ENCODE data around the gene FALEC. TPM values are rescaled to one million over a fixed set of nuclear protein-coding genes. Genes with fewer than 3 reads are reported as not detected.
"Not testable (repeated sequence)": the region's sequence is repeated elsewhere in the genome, so short reads cannot be mapped to it uniquely, and the experiment has no call there.

The FALEC gene
- total RNA-seq, 1 donor from 2014 or later: not detected

- no peak for DNase-seq (ENCODE audit: low read depth in 2 of 2)
These were observed 58.9 kb downstream of the FALEC start for GRCh38 chr1:150574260-150575071.

- no peak for DNase-seq (ENCODE audit: low read depth in 2 of 2)
These were observed 59.5 kb downstream of the FALEC start for GRCh38 chr1:150575072-150575489.

- DNase-seq (ENCODE audit: low read depth in 2 of 2): no peak
These were observed 60.2 kb downstream of the FALEC start for GRCh38 chr1:150575518-150576366.

GRCh38 chr1:150576367-150576711 is 60.8 kb downstream of the FALEC start:
- DNase-seq (ENCODE audit: low read depth in 2 of 2): no peak

GRCh38 chr1:150576794-150577556 is 61.4 kb downstream of the FALEC start:
- DNase-seq (ENCODE audit: low read depth in 2 of 2): no peak

- DNase-seq (ENCODE audit: low read depth in 2 of 2): peak in 1 of 2 donors; percentile 39
These were observed 62.2 kb downstream of the FALEC start for GRCh38 chr1:150577557-150578271.

GRCh38 chr1:150578272-150579109 is 62.9 kb downstream of the FALEC start:
- DNase-seq (ENCODE audit: low read depth in 2 of 2): peak; percentile 90 to 95

- peak; percentile 91 to 96 for DNase-seq (ENCODE audit: low read depth in 2 of 2)
These were observed 63.8 kb downstream of the FALEC start, which contains the start of gene MCL1 for GRCh38 chr1:150579110-150579944. MCL1 (minus strand) TSS chr1:150579610; CDS start chr1:150579530, 80 bp downstream.

- no peak for DNase-seq (ENCODE audit: low read depth in 2 of 2)
These were observed 64.5 kb downstream of the FALEC start for GRCh38 chr1:150579945-150580642.

- DNase-seq (ENCODE audit: low read depth in 2 of 2): not testable (repeated sequence)
These were observed 65.4 kb downstream of the FALEC start for GRCh38 chr1:150580966-150581365.

GRCh38 chr1:150581437-150581836 is 65.9 kb downstream of the FALEC start:
- DNase-seq (ENCODE audit: low read depth in 2 of 2): not testable (repeated sequence)

GRCh38 chr1:150581962-150582361 is 66.4 kb downstream of the FALEC start:
- DNase-seq (ENCODE audit: low read depth in 2 of 2): not testable (repeated sequence)

GRCh38 chr1:150582371-150582770 is 66.8 kb downstream of the FALEC start:
- DNase-seq (ENCODE audit: low read depth in 2 of 2): no peak

Other genes with a start within 250 kb of the FALEC start
- gene APH1A, start 246.7 kb upstream of the FALEC start, total RNA-seq: 139 and 159 TPM in 2 replicates
- gene C1orf54, start 243.0 kb upstream of the FALEC start, total RNA-seq: 8.1 and 11.8 TPM in 2 replicates
- 0.77 and 2.0 TPM in 2 replicates for gene CIART, start 233.2 kb upstream of the FALEC start, total RNA-seq
- 39.4 and 47.4 TPM in 2 replicates for gene MRPS21, start 221.9 kb upstream of the FALEC start, total RNA-seq
- gene PRPF3, start 194.2 kb upstream of the FALEC start, total RNA-seq: 25.3 and 25.9 TPM in 2 replicates
- 7.0 and 8.7 TPM in 2 replicates for gene RPRD2, start 151.6 kb upstream of the FALEC start, total RNA-seq
- 9.5 and 15.4 TPM in 2 replicates for gene TARS2, start 28.3 kb upstream of the FALEC start, total RNA-seq
- gene ECM1, start 7.6 kb upstream of the FALEC start, total RNA-seq: under 0.01 TPM in 2 replicates
- 0.13 and 0.25 TPM in 2 replicates for gene ADAMTSL4, start 33.7 kb downstream of the FALEC start, total RNA-seq
- gene MCL1, start 63.9 kb downstream of the FALEC start, total RNA-seq: 149 and 187 TPM in 2 replicates
- 78.8 and 95.8 TPM in 2 replicates for gene ENSA, start 113.9 kb downstream of the FALEC start, total RNA-seq
- 10.7 and 10.9 TPM in 2 replicates for gene GOLPH3L, start 181.4 kb downstream of the FALEC start, total RNA-seq
- gene HORMAD1, start 205.1 kb downstream of the FALEC start, total RNA-seq: not detected in 2 replicates